A673 (cell line): ENCODE results near the gene CCIN.

Experiments used
- EZH2 ChIP-seq: fragments of 200-600 bp; sonication (generic); IDR thresholded peaks from 2 replicates; pipeline ENCODE4 v1.6.1; 2017; ENCODE audit warnings: borderline replicate concordance, low read depth, mild to moderate bottlenecking, mixed read lengths, antibody characterized with exemption, low read length; ENCODE audit not compliant: poor library complexity, severe bottlenecking
- TF ChIP-seq, protein P1 (sequence below): fragments of 300-800, 200-600 bp; sonication (generic); conservative IDR thresholded peaks from 2 replicates; pipeline ENCODE4 v1.5.1; 2017; ENCODE audit warnings: low read depth, mild to moderate bottlenecking, antibody characterized with exemption, low read length, moderate library complexity, mixed read lengths

DNA sequence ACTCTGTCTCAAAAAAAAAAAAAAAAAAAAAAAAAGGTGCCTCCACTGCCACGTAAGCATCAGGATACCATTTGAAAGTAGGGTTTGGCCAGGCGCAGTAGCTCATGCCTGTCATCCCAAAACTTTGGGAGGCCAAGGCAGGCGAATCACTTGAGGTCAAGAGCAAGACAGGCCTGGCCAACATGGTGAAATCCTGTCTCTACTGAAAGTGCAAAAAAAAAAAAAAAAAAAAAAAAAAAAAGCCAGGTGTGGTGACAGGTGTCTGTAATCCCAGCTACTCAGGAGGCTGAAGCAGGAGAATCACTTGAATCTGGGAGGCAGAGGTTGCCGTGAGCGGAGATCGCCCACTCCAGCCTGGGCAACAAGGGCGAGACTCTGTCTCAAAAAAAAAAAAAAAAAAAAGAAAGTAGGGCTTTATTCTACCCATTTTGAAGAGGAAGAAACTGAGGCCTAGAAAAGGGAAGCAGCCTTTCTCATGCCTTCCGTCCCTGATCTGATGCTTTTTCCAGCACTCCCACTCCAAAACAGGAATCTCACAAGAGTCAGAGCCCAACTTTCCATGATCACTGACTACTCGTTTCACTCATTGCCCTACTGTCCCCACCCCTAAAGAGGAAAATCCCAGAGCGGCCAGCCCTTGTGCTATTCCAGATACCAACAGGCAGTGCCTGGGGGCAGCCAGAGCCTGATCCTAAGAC, 16.3 kb upstream of the CCIN start:
- TF ChIP-seq, protein P1, sequence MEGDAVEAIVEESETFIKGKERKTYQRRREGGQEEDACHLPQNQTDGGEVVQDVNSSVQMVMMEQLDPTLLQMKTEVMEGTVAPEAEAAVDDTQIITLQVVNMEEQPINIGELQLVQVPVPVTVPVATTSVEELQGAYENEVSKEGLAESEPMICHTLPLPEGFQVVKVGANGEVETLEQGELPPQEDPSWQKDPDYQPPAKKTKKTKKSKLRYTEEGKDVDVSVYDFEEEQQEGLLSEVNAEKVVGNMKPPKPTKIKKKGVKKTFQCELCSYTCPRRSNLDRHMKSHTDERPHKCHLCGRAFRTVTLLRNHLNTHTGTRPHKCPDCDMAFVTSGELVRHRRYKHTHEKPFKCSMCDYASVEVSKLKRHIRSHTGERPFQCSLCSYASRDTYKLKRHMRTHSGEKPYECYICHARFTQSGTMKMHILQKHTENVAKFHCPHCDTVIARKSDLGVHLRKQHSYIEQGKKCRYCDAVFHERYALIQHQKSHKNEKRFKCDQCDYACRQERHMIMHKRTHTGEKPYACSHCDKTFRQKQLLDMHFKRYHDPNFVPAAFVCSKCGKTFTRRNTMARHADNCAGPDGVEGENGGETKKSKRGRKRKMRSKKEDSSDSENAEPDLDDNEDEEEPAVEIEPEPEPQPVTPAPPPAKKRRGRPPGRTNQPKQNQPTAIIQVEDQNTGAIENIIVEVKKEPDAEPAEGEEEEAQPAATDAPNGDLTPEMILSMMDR = no peak
- TF ChIP-seq EZH2 = no peak
